GM21576 (cell line): Measurements from ENCODE around the gene GPX2.

ENCODE experiments used
- ATAC-seq: cut with Tn5 transposase; IDR thresholded peaks from one replicate; pipeline ENCODE4 v1.9.1; 2021; ENCODE audit warnings: mild to moderate bottlenecking, moderate library complexity; ENCODE audit not compliant: unreplicated experiment

GPX2 gene

GRCh38 chr14:64960762-64961276 is 18.3 kb upstream of the GPX2 start:
- no peak for ATAC-seq

DNA sequence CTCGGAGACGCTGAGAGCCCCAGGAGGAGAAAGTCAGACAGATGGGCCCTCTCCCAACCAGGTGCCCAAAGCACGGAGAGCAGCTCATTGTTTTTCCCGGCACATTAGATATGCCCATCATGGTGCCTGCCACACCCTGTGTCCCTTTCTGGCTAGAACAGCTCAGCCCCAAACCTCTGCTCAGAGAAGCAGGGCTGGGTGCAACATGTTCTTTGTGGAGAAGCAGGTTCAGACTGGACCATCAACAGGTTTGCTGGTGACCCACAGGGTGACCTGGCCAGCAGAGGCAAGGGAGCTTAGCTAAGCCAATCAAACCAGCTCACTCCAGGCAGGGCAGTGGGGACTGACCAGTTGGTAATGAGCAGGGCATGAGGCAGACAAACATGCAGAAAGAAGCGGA is 16.2 kb upstream of the GPX2 start:
- no peak for ATAC-seq

DNA sequence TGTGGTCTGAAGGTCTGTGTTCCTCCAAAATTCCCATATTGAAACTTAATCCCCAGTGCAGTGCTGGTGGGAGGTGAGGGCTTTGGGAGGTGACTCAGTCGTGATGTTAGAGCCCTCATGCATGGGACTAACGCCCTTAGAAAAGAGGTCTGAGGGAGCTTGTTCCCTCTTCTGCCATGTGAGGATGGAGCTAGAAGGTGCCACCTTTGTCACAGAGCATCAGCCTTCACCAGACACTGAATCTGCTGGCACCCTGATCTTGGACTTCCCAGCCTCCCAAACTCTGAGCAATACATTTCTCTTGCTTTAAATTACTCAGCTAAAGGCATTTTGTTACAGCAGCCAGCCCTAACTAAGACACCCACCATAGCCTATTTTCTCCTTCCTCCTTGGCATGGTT is 15.7 kb upstream of the GPX2 start:
- no peak for ATAC-seq

GRCh38 chr14:64956697-64957406 is 14.3 kb upstream of the GPX2 start:
- no peak for ATAC-seq

- ATAC-seq: no peak
Observed at GRCh38 chr14:64955297-64955696, 12.8 kb upstream of the GPX2 start.

GRCh38 chr14:64954491-64955240 is 12.1 kb upstream of the GPX2 start:
- no peak for ATAC-seq

- ATAC-seq: no peak
Observed at GRCh38 chr14:64953661-64954060, 11.1 kb upstream of the GPX2 start.

GRCh38 chr14:64953310-64953654 is 10.7 kb upstream of the GPX2 start:
- no peak for ATAC-seq

DNA sequence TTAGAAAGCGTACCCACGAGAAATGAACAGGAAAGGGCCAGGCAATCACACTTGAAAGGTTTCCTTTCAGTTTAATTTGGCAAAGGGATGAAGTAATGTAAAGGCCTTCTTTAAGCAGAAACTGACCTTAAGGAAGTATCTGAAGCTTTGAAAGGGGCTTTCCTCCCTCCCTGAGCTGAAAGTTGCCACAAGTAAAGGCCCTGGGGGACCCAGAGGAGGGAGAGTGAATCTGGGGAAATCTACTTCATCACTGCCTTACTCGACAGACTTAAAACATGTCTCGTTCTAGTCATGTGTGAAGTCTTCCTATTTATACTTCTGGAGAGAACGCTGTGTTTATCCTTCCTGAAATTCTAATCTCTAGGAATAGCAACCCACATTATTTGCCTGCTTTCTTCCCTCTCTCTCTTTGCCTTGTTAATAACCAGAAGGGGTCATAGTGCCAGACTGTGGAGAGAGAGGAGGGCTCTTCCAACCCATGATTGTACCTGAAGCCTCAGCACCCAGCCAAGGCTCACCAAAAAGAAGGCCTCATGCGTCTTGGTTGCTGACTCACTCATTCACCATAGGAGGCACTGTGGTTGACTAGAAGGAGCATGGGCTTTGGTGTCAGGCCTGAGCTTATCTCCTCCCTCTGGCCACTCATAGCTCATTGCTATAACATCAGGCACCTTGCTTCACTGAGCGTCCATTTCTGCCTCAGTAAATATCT is 10.2 kb upstream of the GPX2 start:
- no peak for ATAC-seq

- no peak for ATAC-seq
Observed at GRCh38 chr14:64951724-64952123, 9.2 kb upstream of the GPX2 start.

DNA sequence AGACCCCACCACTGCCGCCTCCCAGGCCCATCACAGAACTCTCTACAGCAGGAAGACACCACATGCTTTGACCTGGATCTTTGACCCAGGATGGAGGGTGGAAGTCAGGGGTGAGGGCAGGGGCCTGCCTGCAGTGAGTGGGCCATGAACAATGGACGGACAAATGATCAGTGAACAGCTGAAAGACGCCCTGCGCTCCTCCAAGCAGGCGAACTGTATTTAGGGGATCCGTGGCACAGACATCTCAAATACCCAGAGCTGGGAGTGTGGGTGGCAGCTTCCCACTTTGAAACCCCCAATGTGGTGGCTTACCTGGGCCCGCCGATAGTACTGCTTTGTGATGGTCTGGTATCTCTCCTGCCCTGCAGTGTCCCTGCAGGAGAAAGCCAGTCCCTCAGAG is 8.7 kb upstream of the GPX2 start:
- no peak for ATAC-seq

DNA sequence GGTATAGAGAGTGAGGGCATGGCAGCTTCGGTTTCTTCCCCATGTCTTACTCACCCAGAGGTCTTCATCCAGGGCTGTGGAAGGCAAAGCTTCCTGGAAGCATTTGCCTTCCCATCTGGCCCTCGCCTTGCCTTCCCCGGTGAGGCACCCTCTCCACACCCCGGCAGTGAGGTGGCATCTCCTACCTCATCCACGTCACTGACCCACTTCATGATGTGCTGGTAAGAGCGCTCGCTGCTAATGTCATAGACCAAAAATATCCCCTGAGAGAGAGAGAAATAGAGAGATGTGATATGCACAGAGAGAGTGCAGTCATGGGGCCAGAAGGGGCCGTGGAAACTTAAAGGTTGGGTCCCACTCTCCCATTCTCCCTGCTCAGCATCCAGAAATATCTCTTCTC is 8.3 kb upstream of the GPX2 start:
- ATAC-seq: no peak

DNA sequence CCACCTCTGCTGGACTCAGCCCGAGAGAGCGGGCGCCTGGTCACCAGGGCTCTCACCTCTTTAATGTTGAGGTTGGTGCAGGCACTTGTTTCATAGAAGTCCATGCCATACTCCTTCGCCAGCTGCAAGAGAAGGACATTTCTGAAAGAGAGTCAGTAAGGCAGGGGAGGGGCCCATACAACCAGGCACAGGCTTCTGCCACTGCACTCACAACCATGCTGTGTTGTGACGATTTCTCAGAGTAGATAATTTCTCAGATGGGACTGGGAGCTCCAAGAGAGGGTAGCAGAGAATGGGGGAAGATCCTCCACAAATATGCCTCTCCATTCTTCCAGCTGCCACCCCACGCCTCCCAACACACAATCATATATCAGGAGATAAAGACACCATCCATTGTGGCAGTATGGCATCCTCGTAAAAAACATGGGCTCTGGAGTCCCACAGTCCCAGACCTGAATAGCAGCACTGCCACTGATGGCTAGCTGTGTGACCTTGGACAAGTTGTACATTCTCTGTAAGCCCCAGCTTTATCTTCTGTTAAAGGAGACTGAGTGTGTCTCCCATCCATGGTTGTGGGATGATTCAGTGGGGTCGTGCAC is 6.2 kb upstream of the GPX2 start:
- ATAC-seq: no peak

DNA sequence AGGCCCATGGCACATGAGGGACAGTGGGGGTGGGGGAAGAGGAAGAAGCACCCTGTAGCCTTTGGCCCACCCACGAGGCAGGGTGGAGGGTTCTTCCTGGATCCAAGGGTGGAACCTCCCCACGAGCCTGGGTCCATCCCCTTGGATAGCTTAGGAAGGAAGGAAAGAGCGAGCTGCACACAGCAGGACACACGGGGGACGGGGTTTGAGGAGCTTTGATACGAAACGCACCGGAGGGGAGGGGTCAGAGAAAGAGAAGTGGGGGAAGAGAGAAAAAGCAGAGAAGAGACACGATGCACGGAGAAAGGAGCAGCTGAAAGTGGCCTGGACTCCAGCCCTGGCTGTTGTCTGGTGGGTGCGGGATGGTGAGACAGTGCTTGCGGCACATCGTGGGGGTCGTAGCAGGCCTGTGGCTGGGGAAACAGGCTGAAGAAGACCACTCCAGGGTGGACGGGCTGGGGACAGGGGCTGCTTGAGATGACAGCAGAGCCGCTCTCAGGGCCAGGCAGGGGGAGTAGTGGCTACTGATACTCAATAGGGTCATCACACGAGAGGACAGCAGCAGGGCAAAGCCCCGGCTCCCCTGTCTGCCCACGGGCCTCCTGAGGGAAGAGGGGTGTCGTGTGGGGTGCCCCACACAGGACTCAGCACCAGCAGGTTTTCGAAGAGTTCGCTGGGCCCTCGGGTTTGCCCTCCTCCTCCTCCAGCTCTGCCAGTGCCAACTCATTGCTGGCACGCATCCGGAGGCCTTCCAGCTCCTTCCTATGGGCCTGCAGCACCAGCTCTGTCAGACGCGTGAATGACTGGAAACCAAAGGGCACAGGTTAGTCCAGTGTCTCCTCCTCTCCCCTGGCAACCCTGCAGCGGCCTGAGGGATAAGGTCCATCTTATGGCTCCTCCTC is 5.4 kb upstream of the GPX2 start:
- ATAC-seq: no peak

GRCh38 chr14:64946310-64947045 is 3.9 kb upstream of the GPX2 start:
- ATAC-seq: no peak

DNA sequence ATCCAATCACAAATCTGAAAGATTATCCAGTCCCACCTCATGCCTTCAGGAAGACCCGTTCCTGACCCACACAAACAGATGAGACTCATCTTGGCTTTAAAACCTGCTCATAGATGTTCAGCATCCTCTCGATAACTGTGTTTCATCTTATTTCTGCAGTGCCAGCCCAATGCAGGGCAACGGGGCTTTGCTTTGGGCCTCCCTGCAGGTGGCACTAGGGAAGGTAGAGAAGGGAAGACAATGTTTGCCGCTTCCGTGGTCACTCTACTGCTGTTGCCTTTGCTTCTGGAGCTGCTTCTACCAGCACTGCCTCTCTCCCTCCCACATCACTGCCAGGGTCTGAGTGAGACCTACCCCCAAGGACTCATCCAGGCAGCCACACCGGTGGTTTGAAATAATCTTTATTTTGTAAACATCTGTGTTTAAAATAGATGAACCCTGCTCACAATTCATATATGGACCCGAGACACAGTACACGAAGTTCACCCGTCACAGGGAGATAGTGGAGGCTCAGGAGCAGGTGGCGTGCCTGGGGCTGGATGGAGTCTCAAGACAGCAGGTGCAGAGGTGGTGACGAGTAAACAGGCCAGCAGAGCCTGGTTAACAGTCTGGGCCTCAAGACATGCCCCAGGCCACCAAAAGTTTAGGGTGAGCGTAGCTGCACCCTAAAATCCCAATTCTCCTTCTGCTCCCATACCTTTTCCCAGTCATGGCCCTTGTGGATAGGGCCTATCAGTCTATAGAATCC is 3.1 kb upstream of the GPX2 start:
- ATAC-seq: no peak

DNA sequence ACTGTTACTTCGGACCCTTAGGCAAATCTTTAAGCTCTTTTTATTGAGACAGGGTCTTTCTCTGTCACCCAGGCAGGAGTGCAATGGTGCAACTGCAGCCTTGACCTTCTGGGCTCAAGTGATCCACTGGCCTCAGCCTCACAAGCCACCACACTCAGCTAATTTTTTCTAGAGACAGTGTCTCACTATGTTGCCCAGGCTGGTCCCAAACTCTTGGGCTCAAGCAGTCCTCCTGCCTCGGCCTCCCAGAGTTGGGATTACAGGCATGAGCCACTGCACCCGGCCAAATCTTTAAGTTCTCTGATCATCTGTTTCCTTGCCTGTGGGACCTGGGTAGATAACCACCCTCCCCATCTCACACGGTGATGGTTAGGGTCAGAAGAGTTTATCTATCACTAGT is 2.3 kb upstream of the GPX2 start:
- no peak for ATAC-seq

- ATAC-seq: no peak
Observed at GRCh38 chr14:64944041-64944440, 1.5 kb upstream of the GPX2 start.

DNA sequence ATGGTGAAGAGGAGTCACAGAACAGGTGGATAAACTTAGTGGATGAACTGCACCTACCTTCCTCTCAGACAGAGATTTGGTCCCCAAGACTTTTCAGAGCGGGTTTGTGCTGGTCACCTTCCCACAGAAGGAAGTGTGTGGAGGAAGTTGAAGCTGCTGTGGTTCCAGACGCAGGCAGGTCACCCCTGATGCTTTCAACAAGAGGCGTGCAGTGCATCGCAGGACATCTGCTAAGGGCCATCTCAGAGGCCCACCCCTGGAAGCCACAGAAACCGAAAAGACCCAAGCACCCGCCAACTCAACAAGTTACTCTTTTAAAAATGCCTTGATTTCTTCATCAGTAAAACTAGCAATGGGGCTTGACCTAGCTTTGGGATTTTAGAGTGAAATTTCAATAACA is 1.0 kb upstream of the GPX2 start:
- ATAC-seq: no peak
